ENCODE results near the gene NFAM1.
A peak's percentile ranks its signal among the peaks of the same experiment; 100 is the strongest.

NFAM1 gene

GRCh38 chr22:42384506-42384905 is 47.7 kb downstream of the NFAM1 start:
- H3K4me3 ChIP-seq (replicated peaks; ENCODE audit: low read depth, low read length): no peak overlapping the region
- TF ChIP-seq, protein P1, sequence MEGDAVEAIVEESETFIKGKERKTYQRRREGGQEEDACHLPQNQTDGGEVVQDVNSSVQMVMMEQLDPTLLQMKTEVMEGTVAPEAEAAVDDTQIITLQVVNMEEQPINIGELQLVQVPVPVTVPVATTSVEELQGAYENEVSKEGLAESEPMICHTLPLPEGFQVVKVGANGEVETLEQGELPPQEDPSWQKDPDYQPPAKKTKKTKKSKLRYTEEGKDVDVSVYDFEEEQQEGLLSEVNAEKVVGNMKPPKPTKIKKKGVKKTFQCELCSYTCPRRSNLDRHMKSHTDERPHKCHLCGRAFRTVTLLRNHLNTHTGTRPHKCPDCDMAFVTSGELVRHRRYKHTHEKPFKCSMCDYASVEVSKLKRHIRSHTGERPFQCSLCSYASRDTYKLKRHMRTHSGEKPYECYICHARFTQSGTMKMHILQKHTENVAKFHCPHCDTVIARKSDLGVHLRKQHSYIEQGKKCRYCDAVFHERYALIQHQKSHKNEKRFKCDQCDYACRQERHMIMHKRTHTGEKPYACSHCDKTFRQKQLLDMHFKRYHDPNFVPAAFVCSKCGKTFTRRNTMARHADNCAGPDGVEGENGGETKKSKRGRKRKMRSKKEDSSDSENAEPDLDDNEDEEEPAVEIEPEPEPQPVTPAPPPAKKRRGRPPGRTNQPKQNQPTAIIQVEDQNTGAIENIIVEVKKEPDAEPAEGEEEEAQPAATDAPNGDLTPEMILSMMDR (IDR thresholded peaks at IDR 0.05; ENCODE audit: low read length, missing control alignments): no peak
- no peak for DNase-seq (ENCODE audit: low read depth)

DNA sequence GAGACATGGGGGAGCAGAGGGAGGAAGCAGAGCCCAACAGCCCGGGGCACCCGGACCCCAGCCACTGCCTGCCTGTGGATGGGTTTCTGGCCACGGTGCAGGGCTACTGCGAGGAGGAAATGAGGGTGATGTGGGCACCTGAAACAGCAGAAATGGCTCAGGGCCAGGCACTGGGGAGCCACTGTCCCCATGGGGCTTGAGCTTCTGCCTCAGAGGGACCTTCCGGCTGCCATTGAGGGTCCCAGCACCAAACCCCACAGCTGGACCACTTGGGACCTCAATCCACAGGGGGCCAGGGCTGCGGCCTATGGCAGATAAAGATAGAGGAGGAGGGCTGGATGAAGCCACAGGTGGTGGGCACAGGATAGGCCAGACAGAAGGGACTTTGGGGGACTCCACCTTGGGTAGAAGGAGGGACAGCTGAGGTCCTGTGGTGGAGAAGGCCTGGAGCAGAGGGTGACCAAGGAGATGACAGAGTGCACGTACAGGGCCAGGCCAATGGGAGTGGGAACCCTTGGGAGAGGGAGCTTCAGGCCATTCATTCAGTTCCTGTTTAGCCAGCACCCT is 48.3 kb downstream of the NFAM1 start:
- H3K4me3 ChIP-seq (replicated peaks; ENCODE audit: low read depth, low read length): no peak overlapping the region
- TF ChIP-seq, protein P1 (IDR thresholded peaks at IDR 0.05; ENCODE audit: low read length, missing control alignments): no peak
- DNase-seq (ENCODE audit: low read depth): no peak

DNA sequence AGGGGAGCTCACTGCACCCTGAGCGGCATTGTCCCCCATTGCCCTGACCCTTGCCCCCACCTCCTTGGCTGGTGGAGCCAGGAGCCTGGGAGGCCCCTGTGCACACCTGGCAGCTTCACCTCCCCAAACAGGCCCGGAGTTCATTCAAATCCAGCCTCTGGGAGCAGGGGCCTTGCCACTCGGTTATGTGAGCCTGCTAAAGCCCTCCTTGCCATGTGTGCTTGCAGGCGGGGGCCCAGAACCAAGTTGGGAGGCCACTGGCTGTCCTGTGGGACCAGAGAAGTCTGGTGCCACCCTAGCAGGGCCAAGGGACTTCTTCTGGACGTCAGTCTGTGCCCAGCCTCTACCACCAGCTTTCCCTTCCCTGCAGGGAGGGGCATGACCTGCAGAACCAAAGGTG is 48.9 kb downstream of the NFAM1 start:
- DNase-seq (ENCODE audit: low read depth): no peak
- no peak overlapping the region for H3K4me3 ChIP-seq (replicated peaks; ENCODE audit: low read depth, low read length)
- TF ChIP-seq, protein P1 (IDR thresholded peaks at IDR 0.05; ENCODE audit: low read length, missing control alignments): no peak

- no peak for DNase-seq (ENCODE audit: low read depth)
- H3K4me3 ChIP-seq (replicated peaks; ENCODE audit: low read depth, low read length): no peak overlapping the region
- TF ChIP-seq, protein P1 (IDR thresholded peaks at IDR 0.05; ENCODE audit: low read length, missing control alignments): no peak
These were observed 51.2 kb downstream of the NFAM1 start for GRCh38 chr22:42380769-42381551.

GRCh38 chr22:42379966-42380537 is 52.2 kb downstream of the NFAM1 start:
- TF ChIP-seq, protein P1 (IDR thresholded peaks at IDR 0.05; ENCODE audit: low read length, missing control alignments): no peak
- DNase-seq (ENCODE audit: low read depth): no peak
- no peak overlapping the region for H3K4me3 ChIP-seq (replicated peaks; ENCODE audit: low read depth, low read length)

GRCh38 chr22:42376711-42377554 is 55.3 kb downstream of the NFAM1 start:
- TF ChIP-seq, protein P1 (IDR thresholded peaks at IDR 0.05; ENCODE audit: low read length, missing control alignments): no peak
- peak; percentile 24 for DNase-seq (ENCODE audit: low read depth)

More at GRCh38 chr22:42376711-42377554, 55.3 kb downstream of the NFAM1 start:
- H3K4me3 ChIP-seq (replicated peaks; ENCODE audit: low read depth, low read length): no peak overlapping the region
